OCI-LY3 (cell line): Measurements from ENCODE around the gene FRYL.

Source experiments
- H2AFZ ChIP-seq: fragments of 200-600, 300-600 bp; shearing (Covaris generic); 2 replicates; pipeline ENCODE4 v1.6.0; 2014; ENCODE audit warnings: antibody characterized with exemption, low read depth, low read length
- H3K27ac ChIP-seq: fragments of 200-600, 300-600 bp; sonication (generic); 2 replicates; pipeline ENCODE4 v1.5.1; 2014; ENCODE audit warnings: mild to moderate bottlenecking, low read length, moderate library complexity, mixed read lengths
- H3K27me3 ChIP-seq: fragments of 200-600, 300-600 bp; sonication (generic); 2 replicates; pipeline ENCODE4 v1.6.1; 2014; ENCODE audit warnings: low read depth, low read length, mixed read lengths
- H3K36me3 ChIP-seq: fragments of 200-600, 300-600 bp; sonication (generic); replicated peaks from 2 replicates; pipeline ENCODE3; 2014; ENCODE audit warnings: low read depth, low read length, mixed read lengths
- H3K4me1 ChIP-seq: fragments of 300-600, 200-600 bp; sonication (generic); 2 replicates; pipeline ENCODE4 v1.6.1; 2014; ENCODE audit warnings: low read length, mixed read lengths
- H3K4me2 ChIP-seq: fragments of 200-600, 300-600 bp; sonication (generic); 2 replicates; pipeline ENCODE4 v1.6.1; 2014; ENCODE audit warnings: low read length, mixed read lengths
- H3K4me3 ChIP-seq: fragments of 300-600, 200-600 bp; sonication (generic); 2 replicates; pipeline ENCODE4 v1.5.1; 2014; ENCODE audit warnings: antibody characterized with exemption, mild to moderate bottlenecking, low read length, moderate library complexity
- H3K79me2 ChIP-seq: fragments of 300-600, 200-600 bp; shearing (Covaris generic); 2 replicates; pipeline ENCODE4 v1.6.1; 2014; ENCODE audit warnings: mild to moderate bottlenecking, low read length, mixed read lengths
- H3K9ac ChIP-seq: fragments of 300-600, 200-600 bp; shearing (Covaris generic); 2 replicates; pipeline ENCODE4 v1.6.0; 2014; ENCODE audit warnings: mild to moderate bottlenecking, low read length, moderate library complexity
- H3K9me3 ChIP-seq: fragments of 200-600, 300-600 bp; shearing (Covaris generic); 2 replicates; pipeline ENCODE4 v1.6.1; 2014; ENCODE audit warnings: low read length, mixed read lengths; ENCODE audit not compliant: insufficient read depth
- H4K20me1 ChIP-seq: fragments of 200-600, 300-600 bp; sonication (generic); 2 replicates; pipeline ENCODE4 v1.6.1; 2016; ENCODE audit warnings: low read length, mixed read lengths; ENCODE audit not compliant: insufficient read depth
- EZH2phosphoT487 ChIP-seq: fragments of 200-600 bp; shearing (Covaris generic); IDR thresholded peaks from 2 replicates; pipeline ENCODE4 v1.6.1; 2018; ENCODE audit warnings: antibody characterized with exemption, mixed run types, low read depth
- TF ChIP-seq, protein P1 (sequence below): fragments of 200-600, 300-600 bp; sonication (generic); IDR thresholded peaks from 2 replicates; pipeline ENCODE4 v1.5.1; 2014; ENCODE audit warnings: antibody characterized with exemption, low read length, low read depth

FRYL gene

DNA sequence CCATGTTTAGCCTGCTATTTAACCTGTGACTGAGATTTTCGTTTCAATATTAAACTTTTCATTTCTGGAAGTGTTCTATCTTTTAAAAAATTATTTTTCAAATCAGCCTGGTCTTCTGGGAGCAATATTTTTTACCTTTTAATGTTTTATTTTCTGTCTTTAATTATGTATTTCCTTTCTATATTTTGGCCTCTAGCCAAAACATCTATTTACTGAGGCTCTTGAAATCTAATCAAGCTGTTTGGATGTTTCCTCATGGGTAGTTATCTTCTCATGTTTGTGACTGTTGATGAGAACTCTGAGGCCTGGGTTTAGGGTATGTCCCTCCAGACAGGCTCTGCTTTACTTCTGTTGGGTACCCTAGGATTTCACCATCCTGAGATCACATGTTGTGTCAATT is 307.3 kb downstream of the FRYL start:
- H3K4me1 ChIP-seq = no peaks in the 10 kb centered on the region
- H3K79me2 ChIP-seq = no peaks in the 10 kb centered on the region
- H3K4me2 ChIP-seq = no peak overlapping the region
- TF ChIP-seq EZH2phosphoT487 = no peak
- TF ChIP-seq, protein P1, sequence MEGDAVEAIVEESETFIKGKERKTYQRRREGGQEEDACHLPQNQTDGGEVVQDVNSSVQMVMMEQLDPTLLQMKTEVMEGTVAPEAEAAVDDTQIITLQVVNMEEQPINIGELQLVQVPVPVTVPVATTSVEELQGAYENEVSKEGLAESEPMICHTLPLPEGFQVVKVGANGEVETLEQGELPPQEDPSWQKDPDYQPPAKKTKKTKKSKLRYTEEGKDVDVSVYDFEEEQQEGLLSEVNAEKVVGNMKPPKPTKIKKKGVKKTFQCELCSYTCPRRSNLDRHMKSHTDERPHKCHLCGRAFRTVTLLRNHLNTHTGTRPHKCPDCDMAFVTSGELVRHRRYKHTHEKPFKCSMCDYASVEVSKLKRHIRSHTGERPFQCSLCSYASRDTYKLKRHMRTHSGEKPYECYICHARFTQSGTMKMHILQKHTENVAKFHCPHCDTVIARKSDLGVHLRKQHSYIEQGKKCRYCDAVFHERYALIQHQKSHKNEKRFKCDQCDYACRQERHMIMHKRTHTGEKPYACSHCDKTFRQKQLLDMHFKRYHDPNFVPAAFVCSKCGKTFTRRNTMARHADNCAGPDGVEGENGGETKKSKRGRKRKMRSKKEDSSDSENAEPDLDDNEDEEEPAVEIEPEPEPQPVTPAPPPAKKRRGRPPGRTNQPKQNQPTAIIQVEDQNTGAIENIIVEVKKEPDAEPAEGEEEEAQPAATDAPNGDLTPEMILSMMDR = no peak
- no peak overlapping the region for H2AFZ ChIP-seq
- H3K4me3 ChIP-seq = no peak overlapping the region
- no peaks in the 10 kb centered on the region for H4K20me1 ChIP-seq
- no peaks in the 10 kb centered on the region for H3K27me3 ChIP-seq
- no peaks in the 10 kb centered on the region for H3K36me3 ChIP-seq
- H3K9me3 ChIP-seq = no peaks in the 10 kb centered on the region
- no peak overlapping the region for H3K9ac ChIP-seq
- no peak overlapping the region for H3K27ac ChIP-seq

DNA sequence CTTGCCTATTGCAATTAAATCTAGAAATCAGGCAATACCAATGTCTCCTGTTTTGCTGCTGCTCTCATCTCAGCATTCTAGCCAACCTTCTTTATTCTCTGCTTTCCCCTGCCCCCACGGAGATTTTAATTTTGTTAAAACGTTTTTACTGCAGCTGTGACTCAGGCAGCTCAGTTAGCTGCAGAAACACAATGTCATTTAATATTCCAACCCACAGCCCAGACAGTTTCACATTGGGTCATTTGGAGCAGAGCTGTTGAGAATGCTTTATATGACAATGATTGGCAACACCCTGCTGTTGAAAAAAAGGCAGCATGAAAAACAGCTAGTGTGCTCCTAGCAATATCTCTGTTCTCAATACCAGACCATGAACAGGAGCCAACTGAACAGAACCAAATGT is 309.5 kb downstream of the FRYL start:
- Histone ChIP-seq H3K4me1 (peaks cover 8% of the 10 kb centered on the region), H3K4me3 (no peak overlapping the region), H3K36me3 (no peaks in the 10 kb centered on the region), H3K9ac (no peak overlapping the region), H3K4me2 (no peak overlapping the region), H3K9me3 (no peaks in the 10 kb centered on the region), H3K27ac (no peak overlapping the region), H3K79me2 (no peaks in the 10 kb centered on the region), H2AFZ (no peak overlapping the region), H3K27me3 (no peaks in the 10 kb centered on the region), H4K20me1 (no peaks in the 10 kb centered on the region)
- TF ChIP-seq, protein P1 = no peak
- TF ChIP-seq EZH2phosphoT487 = no peak

DNA sequence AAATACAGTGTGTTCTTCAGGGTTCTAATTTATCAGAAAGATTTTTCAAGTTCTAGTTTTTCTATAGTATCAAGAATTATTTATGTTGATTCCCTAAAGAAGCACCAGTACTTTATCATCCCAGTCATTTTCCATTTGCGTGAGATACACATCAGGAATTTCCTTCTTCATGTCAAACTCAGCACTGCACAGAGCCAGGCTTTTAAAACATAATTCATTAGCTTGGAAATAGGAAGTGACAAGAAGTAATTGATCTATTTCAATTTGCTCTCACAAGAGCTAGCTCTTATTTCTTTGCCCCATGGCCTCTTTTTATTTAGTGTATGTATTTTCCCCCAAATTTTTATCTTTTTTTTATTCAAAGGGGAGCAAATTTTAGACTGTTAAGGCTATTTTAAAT is 309.9 kb downstream of the FRYL start:
- H3K9me3 ChIP-seq = no peaks in the 10 kb centered on the region
- peaks cover 8% of the 10 kb centered on the region for H3K4me1 ChIP-seq
- H2AFZ ChIP-seq = no peak overlapping the region
- no peak overlapping the region for H3K4me2 ChIP-seq
- no peak overlapping the region for H3K9ac ChIP-seq
- H3K27me3 ChIP-seq = no peaks in the 10 kb centered on the region
- H3K27ac ChIP-seq = no peak overlapping the region
- TF ChIP-seq, protein P1 = no peak
- TF ChIP-seq EZH2phosphoT487 = no peak
- no peaks in the 10 kb centered on the region for H3K36me3 ChIP-seq
- H3K79me2 ChIP-seq = no peaks in the 10 kb centered on the region
- H3K4me3 ChIP-seq = no peak overlapping the region
- H4K20me1 ChIP-seq = no peaks in the 10 kb centered on the region

DNA sequence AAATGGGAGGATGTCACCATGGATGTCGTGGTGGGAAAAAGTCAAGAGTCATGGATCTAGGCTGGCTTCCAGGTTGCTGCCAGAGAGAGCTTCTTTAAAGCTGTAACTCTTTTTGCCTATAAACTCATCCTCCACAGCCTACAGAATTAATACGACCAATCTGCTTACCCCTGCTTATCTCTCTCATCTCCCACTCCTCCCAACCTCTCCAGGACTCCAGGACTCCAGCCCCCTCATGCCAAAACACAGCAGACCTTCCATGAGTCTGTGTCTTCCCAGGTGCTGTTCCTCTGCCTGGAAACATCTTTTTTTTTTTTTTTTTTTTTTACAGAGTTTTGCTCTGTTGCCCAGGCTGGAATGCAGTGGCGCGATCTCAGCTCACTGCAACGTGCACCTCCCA is 312.2 kb downstream of the FRYL start:
- TF ChIP-seq, protein P1 = no peak
- no peak for TF ChIP-seq EZH2phosphoT487
- Histone ChIP-seq H2AFZ (no peak overlapping the region), H3K27ac (no peak overlapping the region), H3K27me3 (no peaks in the 10 kb centered on the region), H4K20me1 (no peaks in the 10 kb centered on the region), H3K79me2 (no peaks in the 10 kb centered on the region), H3K9ac (no peak overlapping the region), H3K36me3 (no peaks in the 10 kb centered on the region), H3K4me2 (peak overlapping the region; percentile 26; the same call in 1 of the 2 replicates), H3K4me3 (no peak overlapping the region), H3K4me1 (peaks cover 8% of the 10 kb centered on the region), H3K9me3 (no peaks in the 10 kb centered on the region)
